Fibroblast of lung (primary cell): ENCODE results near the gene CHAF1B.

Source experiments
- EZH2 ChIP-seq: IDR thresholded peaks from 2 replicates; pipeline ENCODE4 v1.5.1; 2012; ENCODE audit warnings: low read length, control low read depth, mild to moderate bottlenecking; ENCODE audit errors: missing control alignments
- TF ChIP-seq, protein P1 (sequence below), 2 donors: IDR thresholded peaks in 1 of 2; conservative IDR thresholded peaks in 1 of 2; 1 replicate in 1 of 2; 2 replicates in 1 of 2; pipeline ENCODE4 v1.5.1; 2011 to 2012; ENCODE audit warnings: low read length in 2 of 2, control low read depth in 1 of 2, inconsistent platforms in 1 of 2, low read depth in 1 of 2, mild to moderate bottlenecking in 1 of 2

GRCh38 chr21:36463204-36463603, 78.0 kb downstream of the CHAF1B start:
- no peak for TF ChIP-seq EZH2
- TF ChIP-seq, protein P1, sequence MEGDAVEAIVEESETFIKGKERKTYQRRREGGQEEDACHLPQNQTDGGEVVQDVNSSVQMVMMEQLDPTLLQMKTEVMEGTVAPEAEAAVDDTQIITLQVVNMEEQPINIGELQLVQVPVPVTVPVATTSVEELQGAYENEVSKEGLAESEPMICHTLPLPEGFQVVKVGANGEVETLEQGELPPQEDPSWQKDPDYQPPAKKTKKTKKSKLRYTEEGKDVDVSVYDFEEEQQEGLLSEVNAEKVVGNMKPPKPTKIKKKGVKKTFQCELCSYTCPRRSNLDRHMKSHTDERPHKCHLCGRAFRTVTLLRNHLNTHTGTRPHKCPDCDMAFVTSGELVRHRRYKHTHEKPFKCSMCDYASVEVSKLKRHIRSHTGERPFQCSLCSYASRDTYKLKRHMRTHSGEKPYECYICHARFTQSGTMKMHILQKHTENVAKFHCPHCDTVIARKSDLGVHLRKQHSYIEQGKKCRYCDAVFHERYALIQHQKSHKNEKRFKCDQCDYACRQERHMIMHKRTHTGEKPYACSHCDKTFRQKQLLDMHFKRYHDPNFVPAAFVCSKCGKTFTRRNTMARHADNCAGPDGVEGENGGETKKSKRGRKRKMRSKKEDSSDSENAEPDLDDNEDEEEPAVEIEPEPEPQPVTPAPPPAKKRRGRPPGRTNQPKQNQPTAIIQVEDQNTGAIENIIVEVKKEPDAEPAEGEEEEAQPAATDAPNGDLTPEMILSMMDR (conservative IDR thresholded peaks at IDR 0.05 in 1 of 2, IDR thresholded peaks at IDR 0.05 in 1 of 2; ENCODE audit: low read depth in 1 of 2, low read length in 2 of 2): no peak
